GM19023 (cell line): ENCODE results near the gene CNST.
"Not testable (repeated sequence)": the region's sequence is repeated elsewhere in the genome, so short reads cannot be mapped to it uniquely, and the experiment has no call there.

Experiments used
- ATAC-seq: cut with Tn5 transposase; IDR thresholded peaks from one replicate; pipeline ENCODE4 v1.9.1; 2021; ENCODE audit warnings: mild to moderate bottlenecking, moderate library complexity; ENCODE audit not compliant: unreplicated experiment

The CNST gene

DNA sequence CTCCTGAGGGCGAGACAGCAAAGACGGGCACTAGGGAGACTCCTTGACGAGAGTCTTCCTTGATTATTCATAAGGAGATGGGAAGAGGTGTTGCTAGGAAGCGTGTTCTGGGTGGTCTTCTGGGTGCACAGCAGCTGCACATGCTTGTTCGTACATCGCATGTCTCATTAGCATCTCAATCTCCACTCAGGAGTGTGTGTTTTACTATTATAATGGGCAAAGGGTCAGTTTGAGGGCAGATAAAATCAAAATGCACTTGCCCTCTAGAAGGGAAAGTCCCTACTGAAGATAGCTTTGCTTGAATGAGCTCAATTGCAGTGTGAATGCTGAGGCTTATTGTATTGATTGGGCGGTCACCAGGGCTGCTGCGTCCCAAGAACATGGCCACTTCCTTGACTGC is 107.8 kb downstream of the CNST start:
- ATAC-seq = no peak

DNA sequence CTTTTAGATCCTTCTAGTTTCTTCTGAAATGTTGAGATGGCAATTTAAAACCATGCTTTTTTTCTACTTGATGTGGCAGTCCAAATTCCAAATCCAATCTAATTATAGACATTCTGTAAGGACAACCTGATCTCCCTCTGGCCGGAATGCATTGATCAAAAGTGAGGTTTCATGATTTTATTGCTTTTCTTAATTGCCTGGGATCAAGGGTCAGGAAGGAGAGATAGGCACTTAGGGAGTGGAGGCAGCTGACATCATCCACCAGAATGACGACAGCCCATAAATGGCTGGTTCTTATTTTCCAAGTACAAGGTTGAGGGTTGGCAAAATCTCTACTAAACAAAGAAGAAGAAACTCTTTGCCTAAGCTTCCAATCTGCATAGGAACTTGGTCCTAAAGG is 111.6 kb downstream of the CNST start:
- no peak for ATAC-seq

DNA sequence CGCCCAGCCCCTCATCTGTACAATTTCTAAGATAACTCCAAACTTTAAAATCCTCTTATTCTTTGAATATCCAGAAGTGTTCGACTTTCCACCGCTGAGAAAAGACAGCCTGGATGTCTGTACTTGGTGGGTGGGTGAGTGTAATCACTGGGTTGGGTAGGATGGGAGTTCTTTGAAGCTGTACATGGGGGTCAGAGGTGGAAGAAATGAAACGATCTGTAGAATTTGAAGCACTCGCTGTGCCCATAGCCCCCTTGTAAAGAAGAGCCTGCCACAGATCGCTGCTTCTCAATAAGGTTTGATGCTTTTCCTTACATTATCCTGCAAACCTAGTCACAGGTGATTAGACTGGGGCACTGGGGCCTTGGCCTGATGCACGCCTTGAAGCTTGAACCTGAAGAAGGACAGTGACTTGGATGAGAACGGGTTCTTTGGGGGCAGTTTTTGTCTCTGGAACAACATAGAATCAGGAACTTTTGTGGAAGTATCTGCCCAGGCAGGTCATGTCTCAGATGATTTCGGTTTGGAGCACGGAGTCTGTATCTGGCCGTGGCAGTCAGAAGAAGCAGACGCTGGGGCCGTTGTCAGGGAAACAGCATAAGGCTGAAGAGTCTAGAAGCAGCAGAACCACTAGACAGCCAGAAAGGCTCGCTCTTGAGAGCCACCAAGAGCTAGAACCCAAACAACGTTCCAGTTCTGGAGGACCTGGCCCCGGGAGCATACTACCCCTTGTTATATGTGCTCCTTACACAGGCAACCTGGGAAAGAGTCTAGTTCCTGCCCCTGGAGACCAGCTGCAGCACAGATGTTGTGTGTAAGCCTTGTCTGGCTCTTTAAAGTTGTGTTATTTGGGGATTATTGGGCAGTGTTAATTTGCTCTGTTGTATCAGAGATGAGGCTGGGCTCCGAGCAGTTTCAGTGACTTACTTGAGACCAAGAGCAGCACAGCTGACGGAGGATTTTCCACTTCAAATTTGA is 112.8 kb downstream of the CNST start:
- ATAC-seq = no peak

- no peak for ATAC-seq
These were observed 113.5 kb downstream of the CNST start for GRCh38 chr1:246679794-246680177.

GRCh38 chr1:246680190-246680589 is 113.9 kb downstream of the CNST start:
- ATAC-seq = no peak

DNA sequence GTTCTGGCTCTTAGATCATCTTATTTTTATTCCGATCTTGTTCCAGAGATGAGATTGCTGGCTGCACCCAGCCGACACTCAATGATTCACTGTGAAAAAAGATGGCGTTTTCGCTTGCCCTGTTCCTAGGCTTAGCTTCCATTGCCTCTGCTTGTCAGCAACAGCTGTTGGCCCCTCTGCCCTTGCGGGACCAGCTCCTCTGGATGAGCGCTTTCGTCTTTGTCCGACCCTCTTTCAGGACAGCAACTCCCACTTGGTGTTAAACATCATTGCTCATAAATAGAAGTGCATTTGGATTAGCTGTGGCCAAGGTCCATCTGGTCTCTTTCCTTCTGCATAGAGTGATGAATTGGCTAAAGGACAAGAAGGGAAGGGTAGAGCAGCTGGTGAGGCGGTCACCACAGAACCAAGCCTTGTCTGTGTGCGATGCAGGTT is 114.5 kb downstream of the CNST start:
- no peak for ATAC-seq

DNA sequence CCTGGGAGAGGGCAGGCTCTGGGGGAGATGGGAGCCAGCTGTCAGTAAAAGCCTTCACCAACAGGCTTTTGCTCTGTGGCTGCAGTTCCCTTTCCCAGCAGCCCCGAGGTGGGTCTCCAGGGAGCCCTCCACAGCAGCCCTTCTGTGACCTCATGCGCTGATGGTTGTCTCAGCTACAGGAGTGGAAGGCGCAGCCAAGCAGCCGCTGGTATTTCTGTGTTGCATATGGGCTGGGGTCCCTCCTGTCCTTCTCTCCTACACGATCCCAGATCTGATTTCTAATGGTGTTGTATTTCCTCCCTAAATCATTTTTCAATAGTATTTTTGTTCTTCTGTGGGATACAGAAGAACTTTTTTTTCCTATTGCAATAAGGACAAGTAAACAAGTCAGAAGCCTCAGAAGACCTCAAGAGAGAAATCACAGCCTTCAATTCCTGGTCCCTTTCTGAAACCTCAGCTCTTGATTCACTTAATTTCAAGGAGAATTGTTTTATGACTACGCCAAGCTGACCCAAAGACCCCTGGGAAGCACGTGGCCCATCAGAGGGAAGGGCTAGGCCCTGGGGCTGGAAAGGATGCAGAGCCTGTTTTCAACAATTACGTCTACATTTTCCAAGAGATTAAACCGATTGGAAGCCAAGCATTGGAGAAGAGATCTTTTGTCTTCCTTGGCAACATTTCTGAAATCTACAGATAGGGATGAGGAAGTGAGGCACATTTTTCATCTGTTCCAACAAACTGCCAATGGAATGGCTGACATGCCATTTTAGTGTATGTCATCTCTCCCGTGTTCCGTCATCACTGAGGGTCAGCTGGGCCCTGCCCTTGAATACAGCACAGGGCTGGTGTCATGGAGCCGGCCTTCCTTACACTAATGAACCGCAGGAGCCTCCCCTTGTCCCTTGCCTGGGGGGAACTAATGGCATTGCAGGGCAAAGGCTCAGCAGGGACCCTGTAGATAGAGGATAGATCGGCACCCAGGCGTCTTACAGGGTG is 115.9 kb downstream of the CNST start:
- no peak for ATAC-seq

GRCh38 chr1:246683521-246683920 is 117.3 kb downstream of the CNST start:
- ATAC-seq = no peak

DNA sequence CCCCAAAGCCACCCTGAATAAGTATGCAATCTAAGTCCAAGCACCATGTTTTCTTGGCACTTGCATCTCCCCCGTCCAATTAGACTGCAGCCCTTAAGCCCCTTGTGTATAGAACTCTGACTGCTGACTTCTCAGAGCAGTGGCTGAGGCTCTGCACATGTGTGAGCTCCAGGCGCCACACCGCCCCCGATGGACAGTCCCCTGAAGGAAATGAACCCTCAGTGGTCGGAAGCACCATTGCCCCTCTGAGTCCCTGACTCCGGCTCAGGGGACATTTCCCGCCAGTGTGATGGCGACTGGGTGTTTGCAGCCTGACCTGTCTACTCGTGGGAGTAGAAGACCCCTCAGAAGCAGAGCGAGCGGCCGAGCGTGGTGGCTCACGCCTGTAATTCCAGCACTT is 120.7 kb downstream of the CNST start:
- ATAC-seq = no peak

GRCh38 chr1:246689409-246690008 is 123.3 kb downstream of the CNST start:
- ATAC-seq = peak; percentile 96

DNA sequence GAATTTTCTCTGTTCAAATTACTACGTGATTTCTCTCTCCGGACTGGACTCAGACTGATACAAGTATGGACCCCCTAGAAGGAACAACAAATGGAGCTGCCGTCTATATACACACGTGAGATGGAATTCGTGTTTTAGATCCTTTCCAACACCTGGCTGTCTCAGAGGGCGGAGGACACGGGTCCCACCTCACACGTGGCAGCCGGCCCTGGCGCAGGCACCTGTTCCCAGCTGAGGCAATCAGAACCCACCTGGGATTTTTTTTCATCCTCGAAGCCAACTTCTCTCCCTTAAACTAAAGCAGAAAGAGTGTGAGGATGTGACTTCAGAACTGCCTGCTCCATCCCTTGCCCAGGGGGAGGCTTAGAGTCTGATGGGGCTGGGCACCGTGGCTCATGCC is 123.8 kb downstream of the CNST start:
- ATAC-seq = no peak

DNA sequence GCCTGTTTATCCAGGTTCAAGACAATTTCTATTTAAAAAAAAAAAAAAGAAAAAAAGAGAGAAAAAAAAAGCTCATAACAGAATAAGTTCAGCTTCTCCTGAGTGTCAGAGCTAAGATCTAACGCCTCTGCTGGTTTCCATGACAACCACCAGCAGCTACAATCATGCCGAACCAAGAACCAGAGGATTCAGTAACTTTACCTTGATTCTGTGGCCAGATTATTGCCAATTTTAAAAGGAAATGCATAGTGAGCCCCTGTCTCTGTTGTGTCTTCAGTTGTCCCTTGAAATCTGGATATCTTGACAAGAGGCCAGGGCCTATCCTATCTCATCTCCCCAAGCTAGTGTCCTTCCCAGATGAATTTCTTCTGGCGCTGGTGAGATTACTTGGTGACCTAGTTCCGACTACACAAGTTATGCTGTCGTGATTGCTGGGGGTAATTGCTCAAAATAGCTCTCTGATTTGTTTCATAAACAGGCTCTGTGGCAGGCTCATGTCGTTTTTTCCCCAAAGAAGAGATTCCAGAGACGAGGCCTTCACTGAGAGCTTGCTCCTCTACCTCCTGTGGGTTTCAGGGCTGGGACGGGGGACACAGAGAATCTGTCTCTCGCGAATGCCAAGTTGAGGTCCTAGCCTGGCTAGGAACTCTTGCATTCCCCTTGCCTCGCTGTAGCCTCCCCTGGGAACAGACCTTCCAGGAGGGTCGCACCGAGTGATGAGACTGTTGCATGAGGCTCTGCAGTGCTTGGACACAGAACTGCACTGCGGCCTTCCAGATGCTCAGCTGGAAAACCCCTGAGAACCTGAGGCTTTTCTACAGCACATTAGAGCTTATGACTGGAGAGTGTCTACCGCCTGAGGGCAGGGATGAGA is 125.6 kb downstream of the CNST start:
- no peak for ATAC-seq

- not testable (repeated sequence) for ATAC-seq
These were observed 128.1 kb downstream of the CNST start for GRCh38 chr1:246694213-246694895.

DNA sequence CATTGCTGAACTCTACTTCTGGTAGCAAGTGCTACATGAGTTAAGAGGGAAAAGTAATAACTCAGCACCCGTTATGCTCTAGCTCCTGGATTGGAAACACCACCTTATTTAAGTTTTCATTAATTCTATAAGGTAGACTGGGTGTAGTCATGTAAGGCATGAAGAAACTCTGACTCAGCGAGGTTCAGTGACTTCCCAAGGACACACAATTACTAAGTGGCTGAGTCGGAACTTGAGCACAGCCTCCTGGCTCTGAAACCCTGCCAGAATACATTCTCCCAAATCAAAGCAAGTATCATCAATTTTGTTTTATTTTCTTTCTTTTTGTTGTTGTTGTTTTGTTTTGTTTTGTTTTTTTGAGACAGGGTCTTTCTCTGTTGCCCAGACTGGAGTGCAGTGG is 128.9 kb downstream of the CNST start:
- ATAC-seq = no peak

- no peak for ATAC-seq
These were observed 129.4 kb downstream of the CNST start for GRCh38 chr1:246695666-246696065.

DNA sequence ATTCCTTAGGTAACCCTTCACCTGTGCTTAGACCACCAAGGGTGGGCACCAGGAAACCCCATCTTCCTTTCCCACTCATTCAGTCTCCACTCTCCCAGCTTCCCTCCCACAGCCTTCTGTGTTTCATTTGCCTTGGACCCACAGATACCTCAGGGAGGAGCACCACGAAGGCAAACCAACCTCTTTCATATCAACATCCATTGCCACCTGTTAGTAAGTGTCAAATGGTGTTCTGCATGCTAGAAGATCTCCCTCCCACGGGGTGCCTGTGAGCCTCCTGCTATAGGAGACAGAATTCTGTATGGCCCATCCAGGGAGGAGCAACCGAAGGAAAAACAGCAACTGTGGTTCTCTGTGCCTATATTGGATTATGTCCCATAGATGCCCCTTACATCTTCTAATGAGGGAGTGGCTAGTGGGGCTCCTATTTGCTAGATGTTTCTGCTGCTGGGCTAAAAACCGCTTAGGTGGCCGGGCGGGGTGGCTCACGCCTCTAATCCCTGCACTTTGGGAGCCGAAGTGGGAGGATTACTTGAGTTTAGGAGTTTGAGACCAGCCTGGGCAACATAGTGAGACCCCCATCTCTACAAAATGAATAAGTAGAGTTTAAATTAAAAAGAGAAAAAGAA is 132.3 kb downstream of the CNST start:
- ATAC-seq = peak; percentile 2

GRCh38 chr1:246699095-246699735 is 133.0 kb downstream of the CNST start:
- ATAC-seq = peak; percentile 96

DNA sequence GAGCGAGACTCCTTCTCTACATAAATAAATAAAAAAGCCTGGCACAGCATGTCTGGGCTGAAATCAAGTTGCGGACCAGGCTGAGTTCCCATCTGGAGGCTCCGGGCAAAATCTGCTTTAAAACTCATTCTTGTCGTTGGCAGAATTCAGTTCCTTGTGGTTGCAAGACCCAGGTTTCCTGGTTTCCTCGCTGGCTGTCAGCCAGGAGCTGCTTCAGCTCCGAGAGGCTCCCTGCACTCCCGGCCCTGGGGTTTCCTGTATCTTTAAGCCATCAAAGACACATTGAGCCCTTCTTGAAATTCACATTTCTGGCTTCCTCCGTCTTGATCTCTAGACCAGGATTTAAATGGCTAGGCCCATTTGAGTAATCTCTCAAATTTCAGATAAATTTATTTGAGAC is 137.3 kb downstream of the CNST start:
- no peak for ATAC-seq

DNA sequence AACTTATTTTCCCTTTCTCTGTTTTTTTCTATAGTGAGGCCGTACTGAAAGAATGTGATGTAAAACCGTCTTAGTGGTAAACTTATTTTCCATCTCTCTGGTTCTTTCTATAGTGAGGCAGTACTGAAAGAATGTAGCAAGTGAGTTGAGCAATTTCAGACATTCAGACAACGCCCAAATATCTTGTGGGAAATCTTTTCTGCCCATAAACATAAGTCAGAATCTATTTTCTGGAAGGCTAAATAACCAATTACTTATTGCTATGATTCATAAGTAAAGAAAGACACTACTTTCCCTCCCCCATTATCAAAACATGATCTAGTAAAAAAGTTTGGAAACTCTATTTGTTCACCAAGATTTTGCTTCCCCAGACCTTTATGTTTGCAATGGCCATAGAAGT is 139.1 kb downstream of the CNST start:
- ATAC-seq = no peak
